Progenitor cell of endocrine pancreas (in vitro differentiated cells): ENCODE results near the gene FAU. TPM values are rescaled to one million over a fixed set of nuclear protein-coding genes. Genes with fewer than 3 reads are reported as not detected.

Source experiments
- DNase-seq: peaks from one replicate; pipeline ENCODE4 v3.0.0; 2021; ENCODE audit warnings: low spot score; ENCODE audit not compliant: unreplicated experiment
- H3K27ac Mint-ChIP-seq: 2 replicates; pipeline ENCODE4 v1.8.0; 2021; ENCODE audit warnings: mild to moderate bottlenecking, moderate library complexity, mixed read lengths
- H3K27me3 Mint-ChIP-seq: 2 replicates; pipeline ENCODE4 v1.8.0; 2021; ENCODE audit warnings: mixed read lengths
- H3K36me3 Mint-ChIP-seq: 2 replicates; pipeline ENCODE4 v1.8.0; 2022; ENCODE audit warnings: mixed read lengths; ENCODE audit not compliant: insufficient read depth
- H3K4me1 Mint-ChIP-seq: 2 replicates; pipeline ENCODE4 v1.8.0; 2021; ENCODE audit warnings: low read depth, mixed read lengths
- H3K4me3 Mint-ChIP-seq: 2 replicates; pipeline ENCODE4 v1.8.0; 2021; ENCODE audit warnings: low read depth, mild to moderate bottlenecking, moderate library complexity, mixed read lengths
- H3K9me3 Mint-ChIP-seq: 2 replicates; pipeline ENCODE4 v1.8.0; 2021; ENCODE audit warnings: low read depth, mixed read lengths
- total RNA-seq: library from RNA; stranded (reverse); gene quantifications from 2 replicates; pipeline ENCODE4 v1.2.1, GENCODE V29; 2021
- TF ChIP-seq, protein P1 (sequence below): fragments of 200-600 bp; sonication (generic); IDR thresholded peaks from one replicate; pipeline ENCODE4 v1.5.0; 2021; ENCODE audit warnings: antibody characterized with exemption, mild to moderate bottlenecking; ENCODE audit not compliant: unreplicated experiment

The FAU gene
- total RNA-seq, 1 donor from 2014 or later = 607 TPM

DNA sequence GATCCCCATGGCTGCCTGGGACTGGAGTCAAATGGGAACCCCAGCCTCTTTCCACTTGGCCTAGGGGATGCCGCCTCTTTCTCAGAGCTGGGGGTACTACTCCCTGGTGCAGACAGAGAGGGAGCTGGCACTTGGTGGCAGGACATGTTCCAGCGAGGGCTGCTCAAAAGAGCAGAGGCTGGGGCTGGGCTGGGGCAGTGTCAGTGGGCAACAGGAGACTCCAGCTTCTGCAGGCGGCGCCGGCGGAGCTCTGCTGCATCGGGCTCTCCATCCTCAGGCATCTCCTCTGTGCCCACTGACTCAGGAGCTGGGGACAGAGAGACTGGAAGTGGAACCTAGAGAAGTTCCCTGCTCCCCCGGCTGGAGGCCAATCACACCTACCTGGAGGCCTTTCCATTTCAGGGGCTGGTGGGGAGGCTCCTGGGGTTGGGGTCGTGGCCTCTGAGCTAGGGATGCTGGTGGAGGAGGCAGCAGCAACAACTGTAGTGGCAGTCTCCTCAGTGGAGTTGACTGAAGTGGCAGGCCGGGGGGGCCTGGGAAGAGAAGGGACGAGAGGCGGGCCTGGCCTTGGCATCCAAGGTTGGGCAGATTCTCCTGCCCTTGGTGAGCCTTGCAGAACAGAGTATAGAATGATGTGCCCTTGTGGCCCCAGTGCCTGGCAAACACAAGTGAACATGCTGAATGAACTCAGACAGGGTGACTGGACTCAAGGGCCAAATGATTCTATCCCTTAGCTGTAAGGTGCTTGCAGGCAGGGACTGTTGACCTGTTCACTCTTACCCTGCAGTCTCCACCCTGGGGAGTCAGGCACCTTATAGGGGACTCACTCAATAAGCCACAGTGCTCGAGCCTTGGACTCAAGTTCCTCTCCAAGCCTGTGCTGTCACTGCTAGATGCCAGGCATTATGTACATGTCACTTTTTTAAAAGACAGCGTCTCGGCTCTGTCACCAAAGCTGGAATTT is 6.5 kb upstream of the FAU start:
- TF ChIP-seq, protein P1, sequence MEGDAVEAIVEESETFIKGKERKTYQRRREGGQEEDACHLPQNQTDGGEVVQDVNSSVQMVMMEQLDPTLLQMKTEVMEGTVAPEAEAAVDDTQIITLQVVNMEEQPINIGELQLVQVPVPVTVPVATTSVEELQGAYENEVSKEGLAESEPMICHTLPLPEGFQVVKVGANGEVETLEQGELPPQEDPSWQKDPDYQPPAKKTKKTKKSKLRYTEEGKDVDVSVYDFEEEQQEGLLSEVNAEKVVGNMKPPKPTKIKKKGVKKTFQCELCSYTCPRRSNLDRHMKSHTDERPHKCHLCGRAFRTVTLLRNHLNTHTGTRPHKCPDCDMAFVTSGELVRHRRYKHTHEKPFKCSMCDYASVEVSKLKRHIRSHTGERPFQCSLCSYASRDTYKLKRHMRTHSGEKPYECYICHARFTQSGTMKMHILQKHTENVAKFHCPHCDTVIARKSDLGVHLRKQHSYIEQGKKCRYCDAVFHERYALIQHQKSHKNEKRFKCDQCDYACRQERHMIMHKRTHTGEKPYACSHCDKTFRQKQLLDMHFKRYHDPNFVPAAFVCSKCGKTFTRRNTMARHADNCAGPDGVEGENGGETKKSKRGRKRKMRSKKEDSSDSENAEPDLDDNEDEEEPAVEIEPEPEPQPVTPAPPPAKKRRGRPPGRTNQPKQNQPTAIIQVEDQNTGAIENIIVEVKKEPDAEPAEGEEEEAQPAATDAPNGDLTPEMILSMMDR = no peak
- Mint-ChIP-seq H3K4me1 (peaks cover 8% of the 10 kb centered on the region), H3K27me3 (no peaks in the 10 kb centered on the region), H3K4me3 (no peak overlapping the region), H3K27ac (no peak overlapping the region), H3K36me3 (peaks cover 4% of the 10 kb centered on the region), H3K9me3 (no peaks in the 10 kb centered on the region)
- no peak for DNase-seq

DNA sequence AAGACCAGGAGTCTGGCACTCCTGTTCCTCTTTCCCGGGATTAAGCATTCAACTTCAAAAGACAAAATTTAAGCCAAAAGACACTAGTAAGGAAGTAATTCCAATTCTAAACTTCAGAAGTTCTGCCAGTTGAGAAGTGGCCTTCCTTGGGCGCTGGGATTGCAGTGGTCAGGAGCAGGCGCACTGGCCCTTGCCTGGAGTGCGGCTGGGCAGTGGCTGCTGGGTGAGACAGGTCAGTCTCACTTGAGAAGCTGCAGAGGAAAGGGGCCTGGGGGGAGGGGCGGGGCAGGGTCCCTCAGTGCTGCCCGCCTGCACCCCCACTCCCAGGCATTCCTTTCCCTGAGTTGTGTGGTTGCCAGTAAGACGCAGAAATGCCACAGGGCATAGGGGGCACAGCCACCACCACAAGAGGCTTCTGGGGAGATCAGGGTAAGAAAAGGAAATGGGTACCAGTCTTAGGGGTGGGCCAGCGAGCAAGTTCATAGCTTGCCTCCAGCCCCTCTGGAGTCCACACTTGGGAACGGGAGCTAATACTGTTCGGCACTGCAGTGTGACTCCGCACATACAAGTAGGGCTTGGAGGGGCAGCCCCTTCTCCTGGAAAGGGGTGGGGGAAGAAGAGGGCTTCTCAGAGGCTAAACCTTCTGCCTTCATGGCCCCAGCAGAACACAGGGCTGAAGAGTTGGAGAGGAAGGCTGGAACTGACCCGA is 5.7 kb upstream of the FAU start:
- no peaks in the 10 kb centered on the region for H3K9me3 Mint-ChIP-seq
- DNase-seq = no peak
- peaks cover 4% of the 10 kb centered on the region for H3K36me3 Mint-ChIP-seq
- TF ChIP-seq, protein P1 = no peak
- peaks cover 2% of the 10 kb centered on the region for H3K4me1 Mint-ChIP-seq
- H3K27me3 Mint-ChIP-seq = no peaks in the 10 kb centered on the region
- H3K27ac Mint-ChIP-seq = no peak overlapping the region
- H3K4me3 Mint-ChIP-seq = no peak overlapping the region

DNA sequence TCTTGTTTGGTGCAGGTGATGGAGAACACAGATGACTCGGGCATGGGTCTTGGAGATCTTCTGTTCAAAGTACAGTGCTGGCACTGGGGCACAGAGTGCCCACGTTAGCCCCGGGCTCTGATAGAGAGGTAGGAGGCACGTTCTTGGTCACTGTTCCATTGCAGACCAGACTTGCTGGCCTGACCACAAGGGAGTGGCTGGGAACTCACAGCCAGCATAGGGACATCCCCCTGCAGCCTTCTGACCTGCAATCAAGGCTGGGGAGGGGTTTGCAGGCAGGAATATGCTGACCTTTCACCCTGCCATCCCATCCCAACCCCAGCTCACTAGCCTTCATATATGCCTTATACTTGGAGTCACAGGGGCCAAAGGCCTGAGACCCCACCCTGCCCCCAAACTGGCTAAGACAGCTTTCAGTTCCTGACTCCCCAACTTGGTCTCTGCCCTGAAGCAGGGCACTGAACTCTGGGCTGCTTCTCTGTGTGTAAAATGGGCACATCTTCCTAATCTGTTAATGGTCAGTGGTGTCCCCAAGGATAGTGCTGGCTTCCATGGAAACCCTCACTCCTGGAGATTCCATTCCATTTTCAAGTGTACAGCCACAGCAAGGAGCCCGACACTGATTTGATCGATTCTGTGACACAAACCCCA is 4.8 kb upstream of the FAU start:
- Mint-ChIP-seq H3K27me3 (no peaks in the 10 kb centered on the region), H3K4me1 (peaks cover 6% of the 10 kb centered on the region), H3K9me3 (no peaks in the 10 kb centered on the region), H3K27ac (no peak overlapping the region), H3K36me3 (peaks cover 4% of the 10 kb centered on the region), H3K4me3 (no peak overlapping the region)
- TF ChIP-seq, protein P1 = no peak
- DNase-seq = no peak

DNA sequence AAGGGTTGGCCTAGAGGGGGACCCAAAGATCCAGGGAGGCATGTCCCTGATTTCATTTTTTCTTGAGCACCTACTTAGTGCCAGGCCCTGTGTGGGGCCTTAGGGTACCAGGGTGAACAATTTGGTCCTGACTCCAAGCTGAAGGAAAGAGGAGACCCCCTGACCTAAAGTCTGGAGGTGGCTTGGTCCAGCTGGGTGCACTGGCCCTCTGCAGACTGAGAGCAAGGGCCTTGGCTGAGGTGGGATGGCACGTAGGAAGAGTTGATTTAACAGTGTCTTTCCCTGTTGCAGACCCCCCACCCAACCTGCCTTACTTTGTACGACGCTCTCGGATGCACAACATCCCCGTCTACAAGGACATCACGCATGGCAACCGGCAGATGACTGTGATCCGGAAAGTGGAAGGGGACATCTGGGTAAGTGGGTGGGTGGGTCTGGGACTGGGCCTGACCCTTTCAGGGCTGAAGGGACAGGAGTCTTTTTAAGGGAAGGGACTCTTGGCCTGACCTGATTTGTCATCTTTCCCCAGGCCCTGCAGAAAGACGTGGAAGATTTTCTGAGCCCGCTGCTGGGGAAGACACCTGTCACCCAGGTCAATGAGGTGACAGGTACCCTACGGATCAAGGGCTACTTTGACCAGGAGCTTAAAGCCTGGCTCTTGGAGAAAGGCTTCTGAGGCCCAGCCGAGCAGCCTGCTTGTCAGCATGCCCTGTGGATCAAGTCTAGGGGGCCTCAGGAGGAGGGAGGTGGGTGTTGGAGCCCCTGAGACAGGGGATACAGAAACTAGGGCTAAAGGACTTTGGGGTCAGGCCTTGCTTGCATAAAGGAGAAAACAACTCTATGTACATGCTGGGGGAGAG is 3.5 kb upstream of the FAU start:
- H3K9me3 Mint-ChIP-seq = no peaks in the 10 kb centered on the region
- no peaks in the 10 kb centered on the region for H3K27me3 Mint-ChIP-seq
- H3K27ac Mint-ChIP-seq = no peak overlapping the region
- peaks cover 12% of the 10 kb centered on the region for H3K4me1 Mint-ChIP-seq
- DNase-seq = no peak
- no peak overlapping the region for H3K4me3 Mint-ChIP-seq
- H3K36me3 Mint-ChIP-seq = peaks cover 5% of the 10 kb centered on the region
- TF ChIP-seq, protein P1 = no peak
